SKM-1 (cell line): ENCODE data around the gene CNOT10.
A peak's percentile ranks its signal among the peaks of the same experiment; 100 is the strongest.
"Not testable (repeated sequence)": the region's sequence is repeated elsewhere in the genome, so short reads cannot be mapped to it uniquely, and the experiment has no call there.

Experiments used
- DNase-seq: peaks from one replicate; lab custom pipeline; 2025; ENCODE audit not compliant: unreplicated experiment; lab: John Stamatoyannopoulos, UW

The CNOT10 gene

GRCh38 chr3:32757618-32758374 is 72.8 kb downstream of the CNOT10 start:
- DNase-seq = peak; percentile 77

GRCh38 chr3:32758375-32758753 is 73.4 kb downstream of the CNOT10 start:
- DNase-seq = peak; percentile 77

GRCh38 chr3:32759342-32759741 is 74.4 kb downstream of the CNOT10 start:
- no peak for DNase-seq

GRCh38 chr3:32764481-32764880 is 79.5 kb downstream of the CNOT10 start:
- DNase-seq = no peak

- no peak for DNase-seq
These were observed 93.4 kb downstream of the CNOT10 start for GRCh38 chr3:32778389-32778788.

GRCh38 chr3:32780071-32780734 is 95.2 kb downstream of the CNOT10 start:
- DNase-seq = no peak

- no peak for DNase-seq
These were observed 95.8 kb downstream of the CNOT10 start for GRCh38 chr3:32780735-32781210.

- peak; percentile 66 for DNase-seq
These were observed 96.4 kb downstream of the CNOT10 start for GRCh38 chr3:32781211-32781968.

GRCh38 chr3:32781969-32782270 is 96.9 kb downstream of the CNOT10 start:
- not testable (repeated sequence) for DNase-seq

GRCh38 chr3:32782407-32782806 is 97.4 kb downstream of the CNOT10 start:
- no peak for DNase-seq

GRCh38 chr3:32791833-32792232 is 106.8 kb downstream of the CNOT10 start:
- DNase-seq = no peak

- no peak for DNase-seq
These were observed 109.7 kb downstream of the CNOT10 start for GRCh38 chr3:32794487-32795308.

GRCh38 chr3:32796384-32796950 is 111.5 kb downstream of the CNOT10 start:
- DNase-seq = not testable (repeated sequence)

GRCh38 chr3:32797776-32798175 is 112.8 kb downstream of the CNOT10 start:
- no peak for DNase-seq

- DNase-seq = not testable (repeated sequence)
These were observed 116.5 kb downstream of the CNOT10 start for GRCh38 chr3:32801440-32801839.

- DNase-seq = no peak
These were observed 128.2 kb downstream of the CNOT10 start for GRCh38 chr3:32813180-32813579.

- peak; percentile 83 for DNase-seq
These were observed 129.4 kb downstream of the CNOT10 start for GRCh38 chr3:32814361-32814760.

- DNase-seq = no peak
These were observed 131.0 kb downstream of the CNOT10 start for GRCh38 chr3:32815841-32816438.

GRCh38 chr3:32816439-32817256 is 131.7 kb downstream of the CNOT10 start:
- no peak for DNase-seq

GRCh38 chr3:32817257-32817557 is 132.2 kb downstream of the CNOT10 start:
- no peak for DNase-seq
